Measurements from ENCODE around the gene POU2F3. TPM values are rescaled to one million over a fixed set of nuclear protein-coding genes. Genes with fewer than 3 reads are reported as not detected.

Gene POU2F3
- polyA plus RNA-seq, 1 donor (not counting 4 experiments of a cell fraction or from before 2014, with no cell fraction given), result 0.96 TPM

GRCh38 chr11:120289426-120289825 is 49.5 kb downstream of the POU2F3 start:
- Histone ChIP-seq H3K9me3 (ENCODE audit: control insufficient read depth, low read depth, low read length) (no peaks in the 10 kb centered on the region), H3K27me3 (ENCODE audit: control insufficient read depth, extremely low read depth, insufficient read depth, low read length) (peaks cover 7% of the 10 kb centered on the region), H3K9ac (ENCODE audit: control insufficient read depth, extremely low read depth, insufficient read depth, low read length) (no peak overlapping the region), H4K20me1 (ENCODE audit: control insufficient read depth, extremely low read depth, insufficient read depth, low read length) (no peaks in the 10 kb centered on the region), H3K79me2 (ENCODE audit: control insufficient read depth, insufficient read depth, low read length) (no peaks in the 10 kb centered on the region), H3K4me2 (ENCODE audit: control insufficient read depth, extremely low read depth, insufficient read depth, low read depth, low read length) (no peak overlapping the region), H2AFZ (ENCODE audit: control insufficient read depth, low read length) (no peak overlapping the region), H3K27ac (ENCODE audit: control insufficient read depth, insufficient read depth, low read length) (no peak overlapping the region), H3K4me1 (ENCODE audit: control insufficient read depth, extremely low read depth, insufficient read depth, low read length) (peaks cover 24% of the 10 kb centered on the region), H3K4me3 (ENCODE audit: control insufficient read depth in 2 of 3, extremely low read depth in 1 of 3, insufficient read depth in 2 of 3, low read depth in 1 of 3, low read length in 3 of 3) (no peak overlapping the region), H3K36me3 (ENCODE audit: control insufficient read depth in 2 of 2, extremely low read depth in 1 of 2, insufficient read depth in 2 of 2, low read length in 2 of 2) (no peaks in the 10 kb centered on the region), H3K9me1 (ENCODE audit: control insufficient read depth, extremely low read depth, insufficient read depth, low read length) (no peaks in the 10 kb centered on the region)
- TF ChIP-seq EZH2 (IDR thresholded peaks at IDR 0.05; ENCODE audit: low read length) (no peak), CTCF (optimal IDR thresholded peaks at IDR 0.05 in 1 of 3, IDR thresholded peaks at IDR 0.05 in 1 of 3, conservative IDR thresholded peaks at IDR 0.05 in 1 of 3; ENCODE audit: extremely low read depth in 1 of 3, insufficient read depth in 2 of 3, low read length in 3 of 3) (no peak)
- no peak for DNase-seq (ENCODE audit: low read depth, low spot score)
- dilution Hi-C loops (cut with MboI; ENCODE audit: extremely low pct_ligation_motif_present, low sequenced_read_pairs), result no loop called here
- FAIRE-seq, result no peak

- Histone ChIP-seq H4K20me1 (ENCODE audit: control insufficient read depth, extremely low read depth, insufficient read depth, low read length) (no peaks in the 10 kb centered on the region), H3K4me3 (ENCODE audit: control insufficient read depth in 2 of 3, extremely low read depth in 1 of 3, insufficient read depth in 2 of 3, low read depth in 1 of 3, low read length in 3 of 3) (no peak overlapping the region), H3K27ac (ENCODE audit: control insufficient read depth, insufficient read depth, low read length) (no peak overlapping the region), H3K79me2 (ENCODE audit: control insufficient read depth, insufficient read depth, low read length) (no peaks in the 10 kb centered on the region), H3K4me1 (ENCODE audit: control insufficient read depth, extremely low read depth, insufficient read depth, low read length) (peaks cover 35% of the 10 kb centered on the region), H3K9me3 (ENCODE audit: control insufficient read depth, low read depth, low read length) (no peaks in the 10 kb centered on the region), H3K36me3 (ENCODE audit: control insufficient read depth in 2 of 2, extremely low read depth in 1 of 2, insufficient read depth in 2 of 2, low read length in 2 of 2) (no peaks in the 10 kb centered on the region), H3K27me3 (ENCODE audit: control insufficient read depth, extremely low read depth, insufficient read depth, low read length) (peaks cover 7% of the 10 kb centered on the region), H2AFZ (ENCODE audit: control insufficient read depth, low read length) (no peak overlapping the region), H3K4me2 (ENCODE audit: control insufficient read depth, extremely low read depth, insufficient read depth, low read depth, low read length) (no peak overlapping the region), H3K9me1 (ENCODE audit: control insufficient read depth, extremely low read depth, insufficient read depth, low read length) (no peaks in the 10 kb centered on the region), H3K9ac (ENCODE audit: control insufficient read depth, extremely low read depth, insufficient read depth, low read length) (no peak overlapping the region)
- no peak for FAIRE-seq
- TF ChIP-seq EZH2 (IDR thresholded peaks at IDR 0.05; ENCODE audit: low read length) (no peak), CTCF (optimal IDR thresholded peaks at IDR 0.05 in 1 of 3, IDR thresholded peaks at IDR 0.05 in 1 of 3, conservative IDR thresholded peaks at IDR 0.05 in 1 of 3; ENCODE audit: extremely low read depth in 1 of 3, insufficient read depth in 2 of 3, low read length in 3 of 3) (no peak)
- no peak for DNase-seq (ENCODE audit: low read depth, low spot score)
- dilution Hi-C loops (cut with MboI; ENCODE audit: extremely low pct_ligation_motif_present, low sequenced_read_pairs), result no loop called here
These were observed 51.0 kb downstream of the POU2F3 start for GRCh38 chr11:120290956-120291355.

All from keratinocyte (primary cell).